ENCODE data around the gene PNO1. TPM values are rescaled to one million over a fixed set of nuclear protein-coding genes. Genes with fewer than 3 reads are reported as not detected.
A peak's percentile ranks its signal among the peaks of the same experiment; 100 is the strongest.
"Not testable (repeated sequence)": the region's sequence is repeated elsewhere in the genome, so short reads cannot be mapped to it uniquely, and the experiment has no call there.

The PNO1 gene
- total RNA-seq, 2 donors from 2014 or later: 5.5 to 10.5 TPM

- intact Hi-C loops (cut with DNase I, micrococcal nuclease): no loop called here
- DNase-seq: no peak
- ATAC-seq: no peak
Measured at GRCh38 chr2:68152681-68153347, 4.9 kb upstream of the PNO1 start.

GRCh38 chr2:68155618-68156017, 2.1 kb upstream of the PNO1 start:
- ATAC-seq (no peak), DNase-seq (no peak)
- intact Hi-C loops (cut with DNase I, micrococcal nuclease): no loop called here

GRCh38 chr2:68156419-68156818, 1.3 kb upstream of the PNO1 start:
- intact Hi-C loops (cut with DNase I, micrococcal nuclease): no loop called here
- no peak for ATAC-seq
- DNase-seq: no peak

GRCh38 chr2:68157002-68157401, 686 bp upstream of the PNO1 start:
- intact Hi-C loops (cut with DNase I, micrococcal nuclease): no loop called here
- no peak for DNase-seq
- peak; percentile 50 for ATAC-seq

GRCh38 chr2:68158134-68158447, 403 bp downstream of the PNO1 start:
- ATAC-seq: no peak
- intact Hi-C loops (cut with DNase I, micrococcal nuclease): no loop called here
- DNase-seq: no peak

GRCh38 chr2:68163641-68164040, 6.0 kb downstream of the PNO1 start:
- ATAC-seq: no peak
- no peak for DNase-seq
- intact Hi-C loops (cut with DNase I, micrococcal nuclease): no loop called here

GRCh38 chr2:68167186-68167585, 9.5 kb downstream of the PNO1 start:
- ATAC-seq (no peak), DNase-seq (no peak)
- intact Hi-C loops (cut with DNase I, micrococcal nuclease): no loop called here

- ATAC-seq (no peak), DNase-seq (no peak)
- intact Hi-C loops (cut with DNase I, micrococcal nuclease): no loop called here
Measured at GRCh38 chr2:68169308-68169707, 11.6 kb downstream of the PNO1 start.

GRCh38 chr2:68171146-68171545, 13.5 kb downstream of the PNO1 start:
- intact Hi-C loops (cut with DNase I, micrococcal nuclease): no loop called here
- no peak for ATAC-seq
- no peak for DNase-seq

GRCh38 chr2:68171684-68172083, 14.0 kb downstream of the PNO1 start:
- no peak for ATAC-seq
- DNase-seq: no peak
- intact Hi-C loops (cut with DNase I, micrococcal nuclease): no loop called here

- intact Hi-C loops (cut with DNase I, micrococcal nuclease): no loop called here
- DNase-seq (no peak), ATAC-seq (no peak)
Measured at GRCh38 chr2:68172521-68172920, 14.8 kb downstream of the PNO1 start.

- ATAC-seq: no peak
- intact Hi-C loops (cut with DNase I, micrococcal nuclease): no loop called here
- DNase-seq: no peak
Measured at GRCh38 chr2:68172990-68173700, 15.5 kb downstream of the PNO1 start.

GRCh38 chr2:68175210-68175609, 17.5 kb downstream of the PNO1 start:
- intact Hi-C loops (cut with DNase I, micrococcal nuclease); ATAC-seq; DNase-seq: not testable (repeated sequence)

GRCh38 chr2:68176657-68177056, 19.0 kb downstream of the PNO1 start:
- intact Hi-C loops (cut with DNase I, micrococcal nuclease): no loop called here
- DNase-seq (no peak), ATAC-seq (no peak)

- ATAC-seq (no peak), DNase-seq (no peak)
- intact Hi-C loops (cut with DNase I, micrococcal nuclease): no loop called here
Measured at GRCh38 chr2:68177541-68177940, 19.9 kb downstream of the PNO1 start.

- no peak for ATAC-seq
- DNase-seq: no peak
- intact Hi-C loops (cut with DNase I, micrococcal nuclease): no loop called here
Measured at GRCh38 chr2:68178432-68178831, 20.7 kb downstream of the PNO1 start.

GRCh38 chr2:68178954-68179627, 21.4 kb downstream of the PNO1 start:
- no peak for DNase-seq
- intact Hi-C loops (cut with DNase I, micrococcal nuclease): no loop called here

GRCh38 chr2:68182902-68183301, 25.2 kb downstream of the PNO1 start:
- DNase-seq (no peak), ATAC-seq (no peak)
- intact Hi-C loops (cut with DNase I, micrococcal nuclease): no loop called here

More at GRCh38 chr2:68178954-68179627, 21.4 kb downstream of the PNO1 start:
- no peak for ATAC-seq

GRCh38 chr2:68185541-68186164, 28.0 kb downstream of the PNO1 start:
- intact Hi-C loops (cut with DNase I, micrococcal nuclease): no loop called here
- DNase-seq (peak in 1 of 2 donors; percentile 35), ATAC-seq (peak; percentile 42)

GRCh38 chr2:68187329-68187728, 29.6 kb downstream of the PNO1 start:
- ATAC-seq (no peak), DNase-seq (no peak)
- intact Hi-C loops (cut with DNase I, micrococcal nuclease): no loop called here
